BE2C (cell line): ENCODE results near the gene CEL.
"Not testable (repeated sequence)": the region's sequence is repeated elsewhere in the genome, so short reads cannot be mapped to it uniquely, and the experiment has no call there.

ENCODE experiments used
- DNase-seq: peaks from one replicate; pipeline ENCODE4 v3.0.0-alpha.2; 2020
- H3K27me3 ChIP-seq: fragments of 250-450 bp; sonication (Bioruptor Pico); 2 replicates; pipeline ENCODE4 v1.5.1; 2020; ENCODE audit warnings: mild to moderate bottlenecking
- H3K36me3 ChIP-seq: fragments of 250-450 bp; sonication (Bioruptor Pico); 2 replicates; pipeline ENCODE4 v1.5.1; 2020; ENCODE audit warnings: mild to moderate bottlenecking
- H3K4me1 ChIP-seq: fragments of 250-450 bp; sonication (Bioruptor Pico); 2 replicates; pipeline ENCODE4 v1.5.1; 2020
- H3K4me3 ChIP-seq: 2 replicates; pipeline ENCODE4 v1.5.1; 2011; ENCODE audit warnings: low read depth, low read length
- H3K9me3 ChIP-seq: fragments of 250-450 bp; sonication (Bioruptor Pico); 2 replicates; pipeline ENCODE4 v1.5.1; 2020
- CTCF ChIP-seq: IDR thresholded peaks from 2 replicates; pipeline ENCODE4 v1.5.1; 2012; ENCODE audit warnings: mild to moderate bottlenecking, low read depth, low read length

The CEL gene

GRCh38 chr9:133037775-133038515, 23.8 kb upstream of the CEL start:
- no peak for DNase-seq
- TF ChIP-seq CTCF = no peak
- Histone ChIP-seq H3K4me1 (no peaks in the 10 kb centered on the region), H3K27me3 (no peaks in the 10 kb centered on the region), H3K4me3 (no peak overlapping the region), H3K9me3 (no peaks in the 10 kb centered on the region), H3K36me3 (peaks cover 20% of the 10 kb centered on the region)

- peaks cover 47% of the 10 kb centered on the region for H3K36me3 ChIP-seq
- not testable (repeated sequence) for H3K9me3 ChIP-seq, H3K4me3 ChIP-seq, H3K4me1 ChIP-seq, H3K27me3 ChIP-seq
- DNase-seq = peak; percentile 82
- peak; percentile 72 for TF ChIP-seq CTCF
These were observed 20.8 kb upstream of the CEL start for GRCh38 chr9:133040892-133041479.

- H3K9me3 ChIP-seq = no peaks in the 10 kb centered on the region
- no peaks in the 10 kb centered on the region for H3K4me1 ChIP-seq
- H3K36me3 ChIP-seq = peaks cover 51% of the 10 kb centered on the region
- H3K27me3 ChIP-seq = no peaks in the 10 kb centered on the region
- no peak for TF ChIP-seq CTCF
- DNase-seq = no peak
- H3K4me3 ChIP-seq = no peak overlapping the region
These were observed 19.8 kb upstream of the CEL start for GRCh38 chr9:133041958-133042357.

GRCh38 chr9:133042676-133043075, 19.1 kb upstream of the CEL start:
- no peak for TF ChIP-seq CTCF
- Histone ChIP-seq H3K36me3 (peaks cover 54% of the 10 kb centered on the region), H3K4me3 (no peak overlapping the region)

GRCh38 chr9:133043449-133044035, 18.2 kb upstream of the CEL start:
- no peak for DNase-seq
- H3K36me3 ChIP-seq = peaks cover 61% of the 10 kb centered on the region

More at GRCh38 chr9:133042676-133043075, 19.1 kb upstream of the CEL start:
- no peaks in the 10 kb centered on the region for H3K9me3 ChIP-seq
- DNase-seq = no peak
- no peaks in the 10 kb centered on the region for H3K4me1 ChIP-seq
- no peaks in the 10 kb centered on the region for H3K27me3 ChIP-seq

More at GRCh38 chr9:133043449-133044035, 18.2 kb upstream of the CEL start:
- no peaks in the 10 kb centered on the region for H3K9me3 ChIP-seq
- H3K4me3 ChIP-seq = no peak overlapping the region
- no peak for TF ChIP-seq CTCF
- no peaks in the 10 kb centered on the region for H3K4me1 ChIP-seq
- no peaks in the 10 kb centered on the region for H3K27me3 ChIP-seq
